ENCODE measurements around the gene PARP2.
A peak's percentile ranks its signal among the peaks of the same experiment; 100 is the strongest.
"Not testable (repeated sequence)": the region's sequence is repeated elsewhere in the genome, so short reads cannot be mapped to it uniquely, and the experiment has no call there.

PARP2 gene

DNA sequence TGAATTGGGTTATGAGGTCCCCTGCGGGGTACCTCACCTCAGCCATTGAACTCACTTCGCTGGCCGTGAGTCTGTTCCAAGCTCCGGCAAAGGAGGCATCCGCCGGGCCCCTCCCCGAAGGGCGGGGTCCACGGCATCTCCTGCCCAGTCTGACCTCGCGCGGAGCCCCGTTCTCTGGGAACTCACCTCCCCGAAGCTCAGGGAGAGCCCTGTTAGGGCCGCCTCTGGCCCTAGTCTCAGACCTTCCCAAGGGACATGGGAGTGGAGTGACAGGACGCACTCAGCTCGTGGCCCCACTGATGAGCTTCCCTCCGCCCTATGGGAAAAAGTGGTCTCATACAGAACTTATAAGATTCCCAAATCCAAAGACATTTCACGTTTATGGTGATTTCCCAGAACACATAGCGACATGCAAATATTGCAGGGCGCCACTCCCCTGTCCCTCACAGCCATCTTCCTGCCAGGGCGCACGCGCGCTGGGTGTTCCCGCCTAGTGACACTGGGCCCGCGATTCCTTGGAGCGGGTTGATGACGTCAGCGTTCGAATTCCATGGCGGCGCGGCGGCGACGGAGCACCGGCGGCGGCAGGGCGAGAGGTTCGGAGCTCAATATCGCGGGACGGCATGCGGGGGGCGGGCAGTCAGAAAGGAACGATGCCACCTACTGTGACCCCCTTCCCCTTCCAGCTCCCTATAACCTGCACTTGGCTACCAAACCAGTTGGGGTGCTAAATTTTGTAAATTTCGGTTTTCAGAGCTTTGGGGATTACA is at the start of gene PARP2:
PARP2 (plus strand) TSS at position 544 of the 770 bp plus-strand sequence; CDS start at position 551, 7 bp downstream.
- peak; percentile 100 for DNase-seq (ENCODE audit: low spot score)

- no peak for DNase-seq (ENCODE audit: low spot score)
Measured at GRCh38 chr14:20294636-20295035, 48.8 kb upstream of the PARP2 start.

DNA sequence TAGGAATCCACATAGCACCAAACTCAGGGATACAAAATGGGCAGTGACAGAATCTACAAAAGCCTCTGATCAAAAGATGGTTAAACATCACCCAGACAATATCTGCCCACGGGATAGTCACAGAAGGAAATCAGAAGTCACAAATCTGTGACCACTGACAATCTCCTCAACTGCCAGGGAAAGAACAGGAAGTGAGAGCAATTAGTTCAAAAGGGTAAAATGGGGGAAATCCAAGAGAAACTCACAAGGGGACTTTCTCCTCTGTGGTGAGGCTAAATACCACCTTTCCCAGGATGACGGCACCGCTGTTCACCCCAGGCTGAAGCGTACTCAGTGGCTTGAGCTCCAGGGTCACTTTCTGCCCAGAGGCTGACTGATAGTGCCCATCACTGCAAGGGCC is 48.4 kb upstream of the PARP2 start:
- no peak for DNase-seq (ENCODE audit: low spot score)

- DNase-seq (ENCODE audit: low spot score) = no peak
Measured at GRCh38 chr14:20302042-20302755, 41.2 kb upstream of the PARP2 start.

- DNase-seq (ENCODE audit: low spot score) = peak; percentile 91
Measured at GRCh38 chr14:20305265-20306078, 38.0 kb upstream of the PARP2 start, which contains the start of gene TTC5. Gene TTC5 (minus strand): TSS chr14:20305951. CDS start chr14:20305937, 14 bp downstream.

GRCh38 chr14:20306079-20306423 is 37.4 kb upstream of the PARP2 start:
- DNase-seq (ENCODE audit: low spot score) = no peak

- DNase-seq (ENCODE audit: low spot score) = no peak
Measured at GRCh38 chr14:20314026-20314425, 29.4 kb upstream of the PARP2 start.

DNA sequence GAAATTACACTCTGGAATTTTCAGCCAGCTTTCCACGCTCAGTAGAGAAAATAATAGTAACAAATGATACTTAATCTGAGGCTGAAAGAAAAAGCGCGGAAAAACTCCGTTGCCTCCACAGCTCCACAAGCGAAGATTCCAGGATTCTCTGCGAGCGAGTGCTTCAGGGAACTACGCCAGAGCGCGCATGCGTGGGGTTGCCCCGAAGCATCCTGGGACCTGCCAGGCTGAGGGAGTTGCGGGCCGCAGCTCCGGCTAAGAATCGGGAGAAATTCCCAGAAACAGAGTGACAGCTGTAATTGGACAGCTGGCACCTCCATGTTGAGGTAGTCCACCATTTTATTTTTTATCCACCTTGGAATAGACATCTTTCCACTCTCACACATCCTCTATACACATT is 25.7 kb upstream of the PARP2 start:
- DNase-seq (ENCODE audit: low spot score) = no peak

GRCh38 chr14:20327005-20327869 is 16.2 kb upstream of the PARP2 start:
- peak; percentile 79 for DNase-seq (ENCODE audit: low spot score)

DNA sequence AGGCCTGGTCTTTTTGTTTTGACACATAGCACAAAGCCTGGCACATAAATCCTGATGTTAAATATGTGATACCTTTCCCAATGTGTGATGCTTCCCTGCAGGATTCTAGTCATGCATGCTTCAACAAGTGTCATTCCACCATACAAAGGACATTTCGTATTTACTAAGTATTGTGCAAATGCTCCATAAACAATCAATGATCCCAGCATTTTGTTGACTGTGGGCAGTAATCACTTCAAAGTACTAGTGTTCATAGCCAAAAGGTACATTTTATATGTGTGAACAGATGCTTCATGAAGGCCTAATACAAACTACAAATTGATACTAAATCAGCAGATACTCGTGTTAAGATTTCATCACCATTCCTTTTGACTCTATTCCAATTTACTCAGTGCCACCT is 14.7 kb upstream of the PARP2 start:
- no peak for DNase-seq (ENCODE audit: low spot score)

DNA sequence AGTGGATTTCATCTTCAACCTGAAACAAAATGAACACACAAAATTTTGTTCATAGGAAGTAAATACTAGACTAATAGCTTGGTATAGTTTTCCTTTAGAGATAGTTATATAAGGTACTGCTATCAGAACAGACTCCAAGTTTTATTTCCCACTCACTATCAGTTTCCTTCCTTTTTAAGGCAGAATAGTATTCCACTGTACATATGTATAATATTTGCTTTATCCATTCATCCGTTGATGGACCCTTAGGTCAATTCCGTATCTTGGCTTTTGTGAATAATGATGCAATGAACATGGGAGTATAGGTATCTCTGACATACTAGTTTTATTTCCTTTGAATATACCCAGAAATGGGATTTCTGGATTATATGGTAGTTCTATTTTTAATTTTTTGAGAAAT is 14.1 kb upstream of the PARP2 start:
- no peak for DNase-seq (ENCODE audit: low spot score)

- DNase-seq (ENCODE audit: low spot score) = no peak
Measured at GRCh38 chr14:20331053-20331613, 12.3 kb upstream of the PARP2 start.

DNA sequence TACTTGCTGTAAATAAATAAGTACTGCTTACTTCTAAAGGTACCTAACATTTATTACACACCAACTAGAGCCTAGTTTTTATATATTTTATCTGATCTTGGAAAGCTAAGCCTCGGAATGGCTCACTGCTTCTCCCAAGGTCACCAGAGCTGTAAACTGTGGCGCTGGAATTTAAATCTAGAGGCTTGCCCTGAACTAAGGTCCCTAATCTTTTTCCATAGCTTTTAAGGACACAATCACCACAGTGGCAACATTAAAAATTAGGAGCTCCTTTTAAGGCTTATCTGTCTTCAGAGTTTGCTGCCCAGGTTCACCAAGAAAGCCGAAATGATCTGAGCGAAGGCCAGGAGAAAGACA is 11.0 kb upstream of the PARP2 start:
- DNase-seq (ENCODE audit: low spot score) = no peak

DNA sequence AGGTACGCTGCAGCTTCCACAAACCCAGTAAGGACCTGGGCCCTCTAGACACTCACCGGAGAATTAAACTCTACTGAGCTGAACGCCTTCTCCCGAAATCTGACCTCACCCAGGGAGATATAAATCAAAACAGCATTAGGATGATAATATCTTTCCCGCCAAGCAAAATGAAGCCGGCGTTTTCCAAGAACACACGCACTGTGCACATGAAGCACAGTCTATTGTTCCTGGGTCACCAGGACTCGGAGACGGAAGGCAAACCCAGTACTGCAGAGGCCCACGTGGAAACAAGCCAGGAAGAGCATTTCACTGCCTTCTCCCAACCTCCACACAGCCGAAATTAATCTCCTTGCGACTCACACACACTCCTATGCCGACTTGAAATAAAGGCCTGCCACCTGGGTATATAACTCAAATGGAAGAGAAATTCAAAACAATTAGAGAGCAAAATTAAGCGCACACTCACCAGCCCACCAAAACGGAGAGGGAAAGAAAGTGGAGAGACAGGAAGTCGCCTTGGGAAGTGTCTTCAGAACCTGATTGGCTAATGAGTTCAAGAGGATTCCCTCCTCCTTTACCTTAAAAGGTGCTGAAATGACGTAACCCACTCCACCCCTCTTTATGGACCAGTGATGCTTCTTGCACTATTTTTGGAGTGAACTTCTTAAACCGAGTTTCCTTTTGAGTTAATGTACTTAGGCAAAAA is 10.5 kb upstream of the PARP2 start, which contains the start of gene CCNB1IP1:
CCNB1IP1 (minus strand) TSS at position 492 of the 706 bp plus-strand sequence. CDS start 16,756 bp downstream, outside the sequence.
- DNase-seq (ENCODE audit: low spot score) = peak; percentile 92

DNA sequence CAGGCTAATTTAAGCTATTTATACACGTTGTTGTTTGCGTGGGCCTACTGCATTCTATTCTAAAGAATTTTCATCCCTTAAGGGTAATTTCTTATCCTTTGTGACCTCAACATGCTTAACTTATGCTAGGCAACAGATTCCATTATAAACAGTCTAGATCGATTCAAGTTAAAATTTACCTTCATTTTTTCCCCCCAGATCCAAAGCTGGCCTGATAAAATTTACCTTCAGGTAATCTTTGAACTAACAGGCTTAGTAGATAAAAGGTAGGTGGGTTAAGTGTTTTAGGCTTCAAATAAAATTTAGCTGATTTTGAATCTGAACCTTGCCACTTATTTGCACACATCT is 10.0 kb upstream of the PARP2 start:
- DNase-seq (ENCODE audit: low spot score) = no peak

DNA sequence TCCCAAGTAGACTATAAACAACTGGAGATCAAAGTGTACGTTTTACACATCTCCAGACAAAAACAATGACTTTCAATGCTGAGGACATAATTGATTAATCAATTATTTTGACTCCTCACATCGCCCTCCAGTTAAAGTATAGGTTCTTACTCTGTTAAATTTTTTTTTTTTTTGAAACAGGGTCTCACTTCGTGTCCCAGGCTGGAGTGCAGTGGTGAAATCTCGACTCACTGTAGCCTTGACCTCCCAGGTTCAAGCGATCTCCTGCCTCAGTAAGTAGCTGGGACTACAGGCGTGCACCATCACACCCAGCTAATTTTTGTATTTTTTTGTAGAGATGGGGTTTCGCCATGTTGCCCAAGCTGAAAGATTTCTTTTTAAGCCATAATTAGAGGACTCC is 9.4 kb upstream of the PARP2 start:
- no peak for DNase-seq (ENCODE audit: low spot score)

GRCh38 chr14:20341032-20341431 is 2.4 kb upstream of the PARP2 start:
- not testable (repeated sequence) for DNase-seq (ENCODE audit: low spot score)

- DNase-seq (ENCODE audit: low spot score) = no peak
Measured at GRCh38 chr14:20341646-20342045, 1.8 kb upstream of the PARP2 start.

- peak; percentile 4 for DNase-seq (ENCODE audit: low spot score)
Measured at GRCh38 chr14:20343862-20344220, 406 bp downstream of the PARP2 start.

- DNase-seq (ENCODE audit: low spot score) = no peak
Measured at GRCh38 chr14:20345366-20345765, 1.9 kb downstream of the PARP2 start.

GRCh38 chr14:20346713-20347112 is 3.3 kb downstream of the PARP2 start:
- DNase-seq (ENCODE audit: low spot score) = no peak

Data from Ammon's horn (tissue), 1 donor.